NT2/D1 (cell line): Measurements from ENCODE around the gene CNKSR3.

Source experiments
- DNase-seq: peaks from one replicate; pipeline ENCODE4 v3.0.0-alpha.2; 2011; ENCODE audit warnings: low read depth, low spot score
- H3K27me3 ChIP-seq: 2 replicates; pipeline ENCODE4 v1.6.0; 2011; ENCODE audit warnings: mild to moderate bottlenecking; ENCODE audit not compliant: insufficient read length, insufficient read depth
- H3K36me3 ChIP-seq: 2 replicates; pipeline ENCODE4 v1.6.1; 2011; ENCODE audit warnings: mild to moderate bottlenecking, low read length, mixed read lengths; ENCODE audit not compliant: insufficient read depth, insufficient read length
- H3K4me1 ChIP-seq: 2 replicates; pipeline ENCODE4 v1.5.1; 2011; ENCODE audit not compliant: insufficient read depth, insufficient read length
- H3K4me3 ChIP-seq: 2 replicates; pipeline ENCODE4 v1.5.1; 2011; ENCODE audit warnings: low read depth; ENCODE audit not compliant: insufficient read length
- H3K9ac ChIP-seq: 2 replicates; pipeline ENCODE4 v1.6.0; 2011; ENCODE audit warnings: low read depth; ENCODE audit not compliant: insufficient read length
- H3K9me3 ChIP-seq: 2 replicates; pipeline ENCODE4 v1.5.1; 2011; ENCODE audit warnings: mild to moderate bottlenecking, low read length; ENCODE audit not compliant: insufficient read depth
- SUZ12 ChIP-seq: IDR thresholded peaks from 2 replicates; pipeline ENCODE4 v1.6.1; 2011; ENCODE audit not compliant: insufficient read length, insufficient read depth; ENCODE audit errors: extremely low read depth
- YY1 ChIP-seq: IDR thresholded peaks from 2 replicates; pipeline ENCODE4 v1.6.1; 2011; ENCODE audit not compliant: insufficient read length, insufficient read depth
- ZNF274 ChIP-seq: IDR thresholded peaks from 2 replicates; pipeline ENCODE4 v1.6.1; 2011; ENCODE audit warnings: mild to moderate bottlenecking, low read depth, low read length

Gene CNKSR3

DNA sequence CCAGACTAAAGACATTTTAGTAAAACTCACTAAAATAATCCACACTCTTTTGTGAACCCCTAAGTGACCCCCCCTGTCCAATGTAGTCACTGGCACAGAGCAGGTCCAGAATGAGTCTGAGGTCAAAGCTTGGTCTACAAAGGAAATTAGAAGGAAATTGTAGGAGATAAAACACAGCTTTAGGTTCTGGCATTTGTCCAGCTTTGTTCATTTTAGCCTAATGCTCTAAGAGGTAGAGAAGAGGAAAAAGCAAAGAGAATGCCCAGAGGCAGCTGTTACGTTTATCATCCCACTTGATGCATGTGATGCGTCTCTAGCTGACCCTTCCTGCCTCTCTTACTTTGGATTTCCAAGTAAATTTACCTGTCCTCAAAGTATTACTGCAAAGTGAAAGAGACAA, 62.5 kb downstream of the CNKSR3 start:
- H3K9me3 ChIP-seq: no peaks in the 10 kb centered on the region
- H3K36me3 ChIP-seq: peaks cover 4% of the 10 kb centered on the region
- no peaks in the 10 kb centered on the region for H3K27me3 ChIP-seq
- peaks cover 2% of the 10 kb centered on the region for H3K4me1 ChIP-seq
- DNase-seq: no peak
- no peak overlapping the region for H3K4me3 ChIP-seq
- no peak for TF ChIP-seq ZNF274
- no peak for TF ChIP-seq SUZ12
- TF ChIP-seq YY1: no peak
- no peak overlapping the region for H3K9ac ChIP-seq

DNA sequence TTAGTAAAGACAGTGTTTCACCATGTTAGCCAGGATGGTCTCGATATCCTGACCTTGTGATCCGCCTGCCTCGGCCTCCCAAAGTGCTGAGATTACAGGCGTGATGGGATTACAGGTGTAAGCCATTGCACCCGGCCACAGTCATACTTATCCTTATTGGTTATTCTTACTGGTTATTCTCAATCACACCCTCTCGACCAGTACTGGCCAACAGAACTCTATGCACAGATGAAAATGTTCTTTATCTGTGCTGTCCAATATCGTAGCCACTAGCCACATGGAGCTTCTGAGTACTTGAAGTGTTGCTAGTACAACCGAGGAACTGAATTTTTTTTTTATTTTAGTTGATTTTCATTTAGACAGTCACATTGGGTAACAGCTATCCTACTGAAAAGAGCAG, 63.5 kb downstream of the CNKSR3 start:
- peaks cover 5% of the 10 kb centered on the region for H3K36me3 ChIP-seq
- no peak for TF ChIP-seq YY1
- TF ChIP-seq ZNF274: no peak
- TF ChIP-seq SUZ12: no peak

DNA sequence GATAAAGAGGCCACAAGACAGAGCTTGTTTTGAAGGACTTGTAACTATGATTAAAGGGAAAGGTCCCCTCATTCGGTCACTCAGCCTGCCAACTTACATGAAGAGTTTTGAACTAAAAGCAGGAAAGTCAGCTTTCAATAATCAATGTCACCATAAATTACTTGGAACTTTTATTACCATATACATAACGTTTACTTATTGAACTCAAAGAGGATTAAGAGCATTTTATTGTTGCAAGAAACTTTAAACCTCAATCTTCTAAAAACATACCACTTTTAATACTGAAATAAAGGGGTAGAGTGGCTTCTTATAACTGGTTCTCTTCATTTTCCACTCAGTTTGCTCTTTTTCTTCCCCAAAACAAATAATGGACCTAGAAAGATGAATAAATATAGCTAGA, 65.1 kb downstream of the CNKSR3 start:
- H3K4me3 ChIP-seq: no peak overlapping the region
- no peak overlapping the region for H3K9ac ChIP-seq
- peaks cover 6% of the 10 kb centered on the region for H3K36me3 ChIP-seq
- TF ChIP-seq ZNF274 (no peak), YY1 (no peak), SUZ12 (no peak)
- DNase-seq: no peak
- peaks cover 2% of the 10 kb centered on the region for H3K4me1 ChIP-seq
- H3K27me3 ChIP-seq: no peaks in the 10 kb centered on the region
- no peaks in the 10 kb centered on the region for H3K9me3 ChIP-seq

More for the DNA sequence above, 63.5 kb downstream of the CNKSR3 start:
- Histone ChIP-seq H3K27me3 (no peaks in the 10 kb centered on the region), H3K4me3 (no peak overlapping the region), H3K4me1 (peaks cover 2% of the 10 kb centered on the region), H3K9me3 (no peaks in the 10 kb centered on the region), H3K9ac (no peak overlapping the region)
- DNase-seq: no peak

DNA sequence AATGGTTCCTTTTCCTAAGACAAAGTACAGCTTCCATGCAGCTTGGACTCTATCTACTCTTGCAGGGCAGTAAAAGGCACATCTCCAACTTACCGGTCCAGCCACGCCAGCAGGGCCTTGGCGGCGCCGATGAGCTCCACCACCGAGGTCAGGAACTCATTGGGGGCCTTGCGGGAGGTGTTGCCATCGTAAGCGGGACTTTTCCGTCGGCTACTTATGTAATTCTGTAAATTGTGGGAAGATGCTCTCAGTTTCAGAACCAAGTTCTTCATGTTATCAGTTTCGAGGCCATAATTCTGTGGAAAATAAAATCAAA, 68.5 kb downstream of the CNKSR3 start:
- H3K4me1 ChIP-seq: no peaks in the 10 kb centered on the region
- no peak overlapping the region for H3K4me3 ChIP-seq
- H3K9ac ChIP-seq: no peak overlapping the region
- H3K27me3 ChIP-seq: no peaks in the 10 kb centered on the region
- peaks cover 6% of the 10 kb centered on the region for H3K36me3 ChIP-seq
- H3K9me3 ChIP-seq: no peaks in the 10 kb centered on the region
- TF ChIP-seq SUZ12 (no peak), ZNF274 (no peak), YY1 (no peak)
- no peak for DNase-seq

DNA sequence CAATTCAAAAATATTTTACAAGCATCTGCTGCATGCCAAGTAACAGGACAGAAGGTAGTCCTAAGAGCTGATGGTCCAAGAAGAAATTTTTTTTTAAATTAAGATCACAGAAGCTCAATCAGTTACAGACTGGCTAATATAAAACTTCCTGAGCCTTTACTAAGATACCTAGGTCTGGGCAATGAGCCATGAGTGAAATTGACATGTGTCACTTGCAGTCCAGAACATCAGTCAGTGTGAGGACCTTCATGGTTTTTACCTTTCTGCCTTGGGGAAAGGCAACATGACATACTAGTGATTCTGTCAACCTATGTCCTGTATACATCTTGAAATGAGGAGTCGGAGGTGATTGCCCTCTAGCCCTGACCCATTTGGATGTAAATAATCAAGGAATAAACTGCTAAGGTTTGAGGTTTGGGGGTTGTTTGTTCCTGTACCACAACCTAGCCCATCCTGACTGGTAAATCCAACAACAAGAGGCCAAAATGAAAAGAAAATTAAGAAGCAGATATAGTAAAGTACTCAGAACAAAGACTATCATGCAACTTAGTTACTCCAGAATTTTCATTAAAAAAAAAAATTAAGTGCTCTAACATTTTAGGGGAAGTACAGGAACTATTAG, 70.0 kb downstream of the CNKSR3 start:
- Histone ChIP-seq H3K9ac (no peak overlapping the region), H3K36me3 (peaks cover 9% of the 10 kb centered on the region), H3K4me3 (no peak overlapping the region), H3K4me1 (no peaks in the 10 kb centered on the region), H3K9me3 (no peaks in the 10 kb centered on the region), H3K27me3 (no peaks in the 10 kb centered on the region)
- TF ChIP-seq ZNF274: no peak
- no peak for DNase-seq

DNA sequence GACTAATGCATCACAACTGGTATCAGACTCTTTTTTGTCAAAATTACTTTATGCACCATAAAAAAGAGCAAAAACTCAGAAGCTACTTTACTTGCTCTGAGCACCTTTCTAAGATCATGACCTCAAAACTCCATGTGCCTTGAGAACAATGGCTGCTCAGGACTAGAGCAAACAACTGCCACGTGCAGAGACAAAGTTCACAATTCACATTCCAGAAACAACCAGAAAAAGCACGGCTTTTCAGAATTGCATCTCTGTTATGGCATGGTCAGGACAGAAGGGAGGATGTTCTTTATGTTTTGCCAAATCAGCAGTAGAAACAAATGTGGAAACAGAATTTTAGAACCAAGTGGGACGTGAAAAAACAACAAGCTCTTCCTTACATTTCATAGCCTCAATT, 70.5 kb downstream of the CNKSR3 start:
- Histone ChIP-seq H3K27me3 (no peaks in the 10 kb centered on the region), H3K9ac (no peak overlapping the region), H3K9me3 (no peaks in the 10 kb centered on the region), H3K4me1 (no peaks in the 10 kb centered on the region), H3K36me3 (peaks cover 9% of the 10 kb centered on the region), H3K4me3 (no peak overlapping the region)
- no peak for DNase-seq
- TF ChIP-seq ZNF274: no peak
- no peak for TF ChIP-seq YY1
- no peak for TF ChIP-seq SUZ12

DNA sequence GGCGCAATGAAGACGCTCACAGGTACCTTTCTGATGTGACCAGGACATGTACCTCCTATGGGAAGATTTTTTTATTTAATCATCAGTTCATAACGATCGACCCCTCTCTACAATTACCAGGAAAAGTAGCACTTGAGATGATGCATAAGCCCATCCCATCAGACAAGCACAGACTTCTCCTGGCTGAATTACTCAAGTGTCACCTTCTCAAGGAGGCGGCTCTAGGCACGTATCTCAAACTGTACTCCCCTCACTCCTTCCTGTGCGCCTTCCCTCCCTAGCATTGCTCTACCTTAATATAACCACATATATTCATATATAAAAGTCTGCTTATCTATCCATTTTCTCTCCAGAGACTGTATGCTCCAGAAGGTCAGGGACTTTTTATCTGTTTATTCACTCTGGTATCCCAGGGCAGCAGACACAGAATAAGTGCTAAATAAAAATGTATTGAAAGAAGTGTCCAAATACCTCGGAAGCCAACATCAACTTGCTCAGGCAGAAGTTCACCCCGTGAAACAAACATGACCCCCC, 71.5 kb downstream of the CNKSR3 start:
- no peaks in the 10 kb centered on the region for H3K4me1 ChIP-seq
- no peak overlapping the region for H3K4me3 ChIP-seq
- no peak for TF ChIP-seq YY1
- TF ChIP-seq SUZ12: no peak
- TF ChIP-seq ZNF274: no peak
- H3K9me3 ChIP-seq: no peaks in the 10 kb centered on the region
- H3K27me3 ChIP-seq: no peaks in the 10 kb centered on the region
- H3K9ac ChIP-seq: no peak overlapping the region
- H3K36me3 ChIP-seq: peaks cover 9% of the 10 kb centered on the region
- no peak for DNase-seq

DNA sequence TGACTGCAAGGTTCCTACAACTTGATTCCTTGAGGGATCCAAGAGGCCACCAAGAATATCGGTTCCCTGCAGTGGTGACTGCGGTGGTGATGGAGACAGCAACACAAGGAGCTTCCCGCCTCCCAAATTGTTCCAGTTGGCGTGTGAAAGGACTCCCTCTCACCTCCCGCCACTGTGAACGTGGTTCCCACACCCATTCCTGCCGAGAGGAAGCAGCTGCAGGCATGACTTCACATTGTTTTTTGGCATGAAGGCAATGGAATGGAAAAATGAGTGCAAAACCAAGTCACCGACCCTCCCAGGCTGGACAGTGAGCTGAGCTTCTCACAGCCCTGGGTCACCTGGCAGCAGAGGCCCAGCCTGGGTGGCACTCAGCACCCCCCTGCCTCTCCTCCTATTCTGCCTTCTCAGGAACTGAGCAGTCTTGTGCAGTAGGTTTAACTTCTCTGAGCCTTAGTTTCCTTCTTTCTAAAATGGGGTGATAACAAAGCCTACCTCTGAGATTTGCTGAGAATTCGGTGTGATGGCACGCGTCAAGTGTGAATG, 75.0 kb downstream of the CNKSR3 start:
- TF ChIP-seq YY1 (no peak), ZNF274 (no peak), SUZ12 (no peak)
- Histone ChIP-seq H3K9ac (no peak overlapping the region), H3K9me3 (no peaks in the 10 kb centered on the region; the same call in 1 of the 2 replicates), H3K36me3 (peaks cover 6% of the 10 kb centered on the region), H3K4me3 (no peak overlapping the region), H3K27me3 (no peaks in the 10 kb centered on the region), H3K4me1 (no peaks in the 10 kb centered on the region)
- DNase-seq: no peak
